SK-N-SH (cell line): Measurements from ENCODE around the gene PCDHGC4. TPM values are rescaled to one million over a fixed set of nuclear protein-coding genes. Genes with fewer than 3 reads are reported as not detected.

Source experiments
- CTCF ChIA-PET: fragments of 300-600, 350-600 bp; formaldehyde crosslinking; extraction: SDS; loops from one replicate; lab custom pipeline; 2021; lab: Yijun Ruan, JAX
- POLR2A ChIA-PET: fragments of 350-600 bp; sonication (Branson Sonifier 250); formaldehyde crosslinking; extraction: SDS; loops from one replicate; lab custom pipeline; 2020; ENCODE audit warnings: antibody characterized with exemption, inconsistent platforms; lab: Yijun Ruan, JAX
- DNase-seq: peaks from one replicate; pipeline ENCODE4 v3.0.0; 2012
- H2AFZ ChIP-seq: fragments of 200-600 bp; sonication (generic); 2 replicates; pipeline ENCODE4 v1.8.1; 2016; ENCODE audit warnings: antibody characterized with exemption, mild to moderate bottlenecking, low read depth
- H3F3A ChIP-seq: fragments of 200-600 bp; sonication (generic); replicated peaks from 2 replicates; pipeline ENCODE3; 2016; ENCODE audit warnings: antibody characterized with exemption, mild to moderate bottlenecking; ENCODE audit not compliant: insufficient read depth
- H3K27ac ChIP-seq, 2 experiments: fragments of 200-500 bp in 1 of 2; fragments of 200-600 bp in 1 of 2; sonication (Bioruptor generic) in 1 of 2; sonication (generic), shearing (Covaris generic) in 1 of 2; 2 replicates each; pipeline versions ENCODE4 v1.5.1 to v1.6.1; 2014 to 2016; ENCODE audit warnings: low read depth in 2 of 2, inconsistent platforms in 1 of 2, low read length in 1 of 2, mild to moderate bottlenecking in 1 of 2, mixed read lengths in 1 of 2
- H3K27me3 ChIP-seq: fragments of 200-600 bp; sonication (generic), shearing (Covaris generic); 2 replicates; pipeline ENCODE4 v1.6.1; 2016; ENCODE audit warnings: mixed run types; ENCODE audit not compliant: insufficient read depth
- H3K36me3 ChIP-seq, 2 experiments: fragments of 200-500 bp in 1 of 2; fragments of 200-600 bp in 1 of 2; sonication (Bioruptor generic) in 1 of 2; sonication (generic) in 1 of 2; replicated peaks in 1 of 2; 2 replicates each; pipeline versions ENCODE3 to v1.5.1; 2014 to 2016; ENCODE audit warnings: low read length in 1 of 2, mild to moderate bottlenecking in 1 of 2; ENCODE audit not compliant: insufficient read depth in 2 of 2, control insufficient read depth in 1 of 2
- H3K4me1 ChIP-seq, 2 experiments: fragments of 200-500 bp in 1 of 2; fragments of 200-600 bp in 1 of 2; sonication (Bioruptor generic) in 1 of 2; sonication (generic), shearing (Covaris generic) in 1 of 2; 2 replicates each; pipeline versions ENCODE4 v1.5.1 to v1.6.1; 2014 to 2016; ENCODE audit warnings: low read depth in 1 of 2, low read length in 1 of 2, mixed run types in 1 of 2; ENCODE audit not compliant: insufficient read depth in 2 of 2, control insufficient read depth in 1 of 2
- H3K4me2 ChIP-seq: fragments of 200-600 bp; sonication (generic), shearing (Covaris generic); 2 replicates; pipeline ENCODE4 v1.6.1; 2017; ENCODE audit warnings: mixed run types
- H3K4me3 ChIP-seq, 2 experiments: fragments of 200-500 bp in 1 of 2; fragments of 200-600 bp in 1 of 2; sonication (Bioruptor generic) in 1 of 2; sonication (generic), shearing (Covaris generic) in 1 of 2; 2 replicates each; pipeline versions ENCODE4 v1.5.1 to v1.8.1; 2014 to 2016; ENCODE audit warnings: low read depth in 2 of 2, inconsistent platforms in 1 of 2, low read length in 1 of 2, mild to moderate bottlenecking in 1 of 2, mixed read lengths in 1 of 2, moderate library complexity in 1 of 2
- H3K79me2 ChIP-seq: fragments of 200-600 bp; sonication (generic); 2 replicates; pipeline ENCODE4 v1.8.1; 2017; ENCODE audit warnings: mild to moderate bottlenecking; ENCODE audit not compliant: insufficient read depth
- H3K9ac ChIP-seq: fragments of 200-600 bp; sonication (generic); 2 replicates; pipeline ENCODE4 v1.6.1; 2017; ENCODE audit warnings: mixed run types
- H3K9me2 ChIP-seq: fragments of 200-600 bp; sonication (generic); 2 replicates; pipeline ENCODE4 v1.6.1; 2017; ENCODE audit warnings: mixed run types
- H3K9me3 ChIP-seq: fragments of 200-600 bp; sonication (generic); 2 replicates; pipeline ENCODE4 v1.6.1; 2017; ENCODE audit warnings: mixed run types, mild to moderate bottlenecking, moderate library complexity
- H4K20me1 ChIP-seq: fragments of 200-600 bp; sonication (generic); 2 replicates; pipeline ENCODE4 v1.6.1; 2017; ENCODE audit warnings: mild to moderate bottlenecking, mixed run types; ENCODE audit not compliant: insufficient read depth
- CHD2 ChIP-seq: fragments of 150-350 bp; IDR thresholded peaks from 2 replicates; pipeline ENCODE4 v1.6.1; 2018; ENCODE audit warnings: low read length; ENCODE audit not compliant: partially characterized antibody
- ELF1 ChIP-seq: IDR thresholded peaks from 2 replicates; pipeline ENCODE4 v1.4.0; 2012
- FOXJ3 ChIP-seq: sonication (generic); formaldehyde crosslinking; IDR thresholded peaks from 2 replicates; pipeline ENCODE4 v1.5.1; 2020; ENCODE audit warnings: mild to moderate bottlenecking, missing genetic modification reagents
- GABPA ChIP-seq: IDR thresholded peaks from 2 replicates; pipeline ENCODE4 v1.4.0; 2012; ENCODE audit warnings: low read depth, mild to moderate bottlenecking
- GATA2 ChIP-seq: sonication (generic); formaldehyde crosslinking; IDR thresholded peaks from 2 replicates; pipeline ENCODE4 v1.5.0; 2020; ENCODE audit warnings: mild to moderate bottlenecking, missing genetic modification reagents
- IRF3 ChIP-seq: fragments of 150-350 bp; IDR thresholded peaks from 2 replicates; pipeline ENCODE4 v1.6.1; 2016; ENCODE audit warnings: mild to moderate bottlenecking, low read depth, low read length
- JUND ChIP-seq: IDR thresholded peaks from 2 replicates; pipeline ENCODE4 v1.4.0; 2012
- MXI1 ChIP-seq: IDR thresholded peaks from 2 replicates; pipeline ENCODE4 v1.6.1; 2012; ENCODE audit warnings: mild to moderate bottlenecking, low read depth, low read length, improper control_type of control experiment
- POLR2AphosphoS5 ChIP-seq: IDR thresholded peaks from 2 replicates; pipeline ENCODE4 v1.6.1; 2012; ENCODE audit warnings: low read depth, low read length
- RAD21 ChIP-seq: IDR thresholded peaks from 2 replicates; pipeline ENCODE4 v1.6.1; 2012; ENCODE audit warnings: mild to moderate bottlenecking, low read length
- RCOR1 ChIP-seq: fragments of 150-350 bp; IDR thresholded peaks from 2 replicates; pipeline ENCODE4 v1.6.1; 2017; ENCODE audit warnings: antibody characterized with exemption, low read length
- RFX5 ChIP-seq: IDR thresholded peaks from 2 replicates; pipeline ENCODE4 v1.6.1; 2012; ENCODE audit warnings: mild to moderate bottlenecking, improper control_type of control experiment, low read length
- SIN3A ChIP-seq: IDR thresholded peaks from 2 replicates; pipeline ENCODE4 v1.6.1; 2012; ENCODE audit warnings: low read depth, mild to moderate bottlenecking, low read length, moderate library complexity, borderline replicate concordance
- SMC3 ChIP-seq: IDR thresholded peaks from 2 replicates; pipeline ENCODE4 v1.6.1; 2012; ENCODE audit warnings: low read depth, low read length, improper control_type of control experiment
- USF1 ChIP-seq: IDR thresholded peaks from 2 replicates; pipeline ENCODE4 v1.4.0; 2012; ENCODE audit warnings: low read depth, borderline replicate concordance
- ZBTB33 ChIP-seq: IDR thresholded peaks from 2 replicates; pipeline ENCODE4 v1.4.0; 2012; ENCODE audit warnings: low read depth, borderline replicate concordance
- WGBS: methylation state at CpG from one replicate; pipeline ENCODE4 v1.1.6; 2017; ENCODE audit warnings: low lambda C conversion rate; 5-methylcytosine and 5-hydroxymethylcytosine counted together
- polyA plus RNA-seq, 3 experiments: library from polyadenylated mRNA; depleted of rRNA; stranded (reverse); fragments of >200 nt; gene quantifications; 2 replicates each; pipeline ENCODE4 v1.2.3, GENCODE V29; 2012

The PCDHGC4 gene
- polyA plus RNA-seq, 1 of the 3 experiments (the other 2 are of a cell fraction) = 0.53 TPM

- Histone ChIP-seq H3K9ac (no peak overlapping the region), H3K9me2 (no peaks in the 10 kb centered on the region), H3K4me2 (peak overlapping the region; percentile 49; the same call in 1 of the 2 replicates), H3K4me3 (peak overlapping the region in 1 of 2 experiments; percentile 42; a peak in 2 of 4 replicates), H3K4me1 (peaks cover 25 to 44% of the 10 kb centered on the region in 2 experiments; a peak in 3 of 4 replicates), H3K9me3 (no peaks in the 10 kb centered on the region), H4K20me1 (peaks cover 57% of the 10 kb centered on the region), H3K27me3 (no peaks in the 10 kb centered on the region), H2AFZ (no peak overlapping the region), H3K27ac (peak overlapping the region; percentile 11 to 91; a peak in 2 of 4 replicates), H3K36me3 (peaks cover 25 to 37% of the 10 kb centered on the region in 2 experiments), H3F3A (peaks cover 9% of the 10 kb centered on the region), H3K79me2 (peaks cover 88% of the 10 kb centered on the region)
- WGBS = 33% methylated on average over 4 of the region's 4 CpGs
- CTCF ChIA-PET = interaction anchor here (1.0 to 7.9 kb wide), 9 partner anchors 8 to 298 kb away, joined by 3 to 75 read pairs (median 13); partner anchors contain the start of gene PCDHGC3
- TF ChIP-seq USF1 (no peak), SIN3A (no peak), IRF3 (no peak), ELF1 (no peak), RCOR1 (no peak), GABPA (no peak), MXI1 (no peak)
- DNase-seq = no peak
- POLR2A ChIA-PET = interaction anchor here (0.9 to 3.3 kb wide), 6 partner anchors 8 to 73 kb away, joined by 3 to 14 read pairs (median 6); partner anchors contain the start of gene PCDHGC3
Observed at GRCh38 chr5:141484310-141484640, 555 bp upstream of the PCDHGC4 start.

- no peak overlapping the region for H3K4me2 ChIP-seq
- peaks cover 30 to 37% of the 10 kb centered on the region in 2 experiments for H3K36me3 ChIP-seq
- 83% methylated on average over 28 of the region's 38 CpGs for WGBS
- no peak overlapping the region for H3K9ac ChIP-seq
- H3K27ac ChIP-seq = peak overlapping the region in 1 of 2 experiments; percentile 91; a peak in 3 of 4 replicates
- H3K9me2 ChIP-seq = no peaks in the 10 kb centered on the region
- H2AFZ ChIP-seq = no peak overlapping the region
- peaks cover 9% of the 10 kb centered on the region for H3F3A ChIP-seq
- H3K27me3 ChIP-seq = no peaks in the 10 kb centered on the region
- peaks cover 88% of the 10 kb centered on the region for H3K79me2 ChIP-seq
- DNase-seq = peak; percentile 57
- peaks cover 30 to 42% of the 10 kb centered on the region in 2 experiments for H3K4me1 ChIP-seq
- H3K9me3 ChIP-seq = no peaks in the 10 kb centered on the region
- ChIA-PET POLR2A (interaction anchor here (0.5 to 3.3 kb wide), 8 partner anchors 9 to 72 kb away, joined by 3 to 14 read pairs (median 5); partner anchors contain the start of gene PCDHGC3), CTCF (interaction anchor here (1.1 to 7.9 kb wide), 11 partner anchors 7 to 644 kb away, joined by 3 to 75 read pairs (median 10); partner anchors contain the start of genes PCDHA8, PCDHGA7 and PCDHGC3)
- H3K4me3 ChIP-seq = peak overlapping the region in 1 of 2 experiments; percentile 42; a peak in 2 of 4 replicates
- peaks cover 60% of the 10 kb centered on the region; the same call in 1 of the 2 replicates for H4K20me1 ChIP-seq
- TF ChIP-seq POLR2AphosphoS5 = no peak
- no peak for TF ChIP-seq SIN3A
- TF ChIP-seq RFX5 = no peak
- TF ChIP-seq GATA2 (CRISPR knock-in tag) = no peak
- no peak for TF ChIP-seq ZBTB33
- no peak for TF ChIP-seq RAD21
- TF ChIP-seq MXI1 = no peak
- no peak for TF ChIP-seq SMC3
- TF ChIP-seq JUND = no peak
- no peak for TF ChIP-seq FOXJ3 (CRISPR knock-in tag)
- no peak for TF ChIP-seq CHD2
Observed at GRCh38 chr5:141485321-141486055, 658 bp downstream of the PCDHGC4 start.
